ENCODE data around the gene TMEM9.

DNA sequence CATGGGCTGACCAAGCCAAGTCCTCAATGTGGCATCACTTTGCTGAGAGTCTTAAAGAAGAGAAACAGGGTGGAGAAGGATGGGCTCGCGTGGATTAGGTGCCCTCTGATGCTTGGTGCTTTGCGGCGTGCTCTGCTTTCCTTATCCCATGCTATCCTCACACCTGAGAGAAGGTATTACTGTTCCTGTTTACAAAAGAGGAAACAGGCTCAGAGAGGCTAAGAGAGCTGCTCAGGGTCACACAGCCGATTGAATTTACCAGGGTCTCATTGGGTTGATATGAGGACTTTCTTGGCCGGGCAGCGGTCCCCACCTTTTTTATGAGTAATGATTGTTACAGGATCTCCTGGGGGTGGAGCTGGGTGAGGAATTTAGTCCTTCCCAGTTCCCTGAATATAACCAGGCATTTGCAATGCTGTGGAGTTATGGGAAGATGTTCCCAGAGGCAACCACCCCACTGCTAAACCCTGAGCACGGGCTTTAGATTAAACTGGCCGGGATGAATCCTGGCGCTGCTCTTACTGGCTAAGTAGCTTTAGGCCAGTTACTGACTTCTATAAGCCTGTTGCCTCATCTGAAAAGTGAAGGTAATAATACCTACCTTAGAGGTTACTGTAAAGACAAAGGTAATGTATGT lies 31.8 kb downstream of the TMEM9 start:
- TF ChIP-seq EZH2 (IDR thresholded peaks at IDR 0.05; ENCODE audit: insufficient read depth, poor library complexity, severe bottlenecking) (no peak), EZH2phosphoT487 (IDR thresholded peaks at IDR 0.05; ENCODE audit: insufficient read depth, low read depth) (no peak)
